ENCODE measurements around the gene KRTAP17-1.

KRTAP17-1 gene

DNA sequence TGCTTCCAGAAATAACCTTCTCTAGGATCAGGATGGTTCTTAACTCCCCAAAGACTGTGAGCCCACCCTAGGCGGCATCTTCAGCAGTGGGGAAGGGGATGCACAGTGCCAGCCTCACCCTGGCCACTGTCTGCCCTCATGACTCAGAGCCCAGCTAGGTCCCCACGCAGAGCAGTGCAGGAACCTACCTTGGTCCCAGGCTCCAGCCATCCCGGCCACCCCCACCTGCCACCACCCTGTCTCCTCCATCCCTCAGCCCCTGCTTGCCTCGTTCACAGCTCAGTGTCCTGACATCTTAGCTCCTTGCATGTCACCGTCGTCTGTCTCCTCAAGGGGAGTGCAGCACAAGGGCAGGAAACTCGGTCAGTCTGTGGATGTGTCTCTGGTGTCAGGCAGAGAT, 16.1 kb upstream of the KRTAP17-1 start:
- DNase-seq: no peak

DNA sequence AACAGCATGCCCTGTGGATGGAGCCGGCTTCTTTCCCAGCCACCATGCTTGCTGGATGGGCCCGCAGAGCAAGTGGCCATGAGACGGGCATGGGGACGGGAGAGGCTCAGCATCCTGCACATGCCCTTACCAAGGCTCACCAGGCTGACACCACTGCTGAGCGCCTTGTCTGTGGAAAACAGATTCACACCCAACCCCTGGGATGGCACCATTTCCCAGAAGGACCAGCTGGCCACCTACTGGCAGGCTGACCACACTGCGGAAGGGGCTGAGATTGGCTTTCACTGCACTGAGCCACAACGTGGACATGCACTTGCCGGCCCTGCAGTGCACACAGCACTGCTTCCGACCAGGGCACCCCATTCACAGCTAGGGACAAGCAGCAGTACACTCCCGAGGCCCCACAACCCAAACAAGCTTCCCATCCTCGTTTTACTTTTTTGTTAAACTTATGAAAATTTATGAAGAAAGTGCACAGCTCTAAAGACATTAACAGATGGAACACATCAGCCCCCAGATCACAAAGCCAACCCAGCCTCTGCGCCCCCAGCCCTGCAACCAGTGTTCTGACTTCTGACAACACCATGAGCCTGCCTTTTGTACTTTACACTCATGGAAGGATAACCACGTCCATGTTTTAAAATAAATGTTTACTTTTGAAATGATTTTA, 13.9 kb upstream of the KRTAP17-1 start:
- DNase-seq: peak; percentile 39

DNA sequence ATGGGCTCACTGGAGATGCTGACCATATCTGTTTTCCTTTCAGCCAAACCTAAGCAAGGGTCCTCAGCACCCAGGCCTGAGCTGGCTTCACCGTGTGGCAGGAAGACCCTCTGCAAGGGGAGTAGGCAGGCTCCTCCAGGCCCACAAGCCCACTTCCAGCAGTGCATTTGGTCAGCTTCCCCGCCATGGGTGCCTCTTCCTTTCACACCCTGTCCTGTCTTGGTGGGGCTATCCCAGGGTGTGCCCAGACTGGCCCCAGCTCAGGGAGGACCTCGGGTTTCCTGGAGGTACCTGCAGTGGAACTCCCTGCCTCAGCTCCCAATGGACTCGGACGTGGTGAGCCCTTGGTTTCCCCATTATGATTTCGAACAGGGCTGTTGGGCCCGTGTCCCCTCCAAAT, 12.7 kb upstream of the KRTAP17-1 start:
- DNase-seq: no peak

DNA sequence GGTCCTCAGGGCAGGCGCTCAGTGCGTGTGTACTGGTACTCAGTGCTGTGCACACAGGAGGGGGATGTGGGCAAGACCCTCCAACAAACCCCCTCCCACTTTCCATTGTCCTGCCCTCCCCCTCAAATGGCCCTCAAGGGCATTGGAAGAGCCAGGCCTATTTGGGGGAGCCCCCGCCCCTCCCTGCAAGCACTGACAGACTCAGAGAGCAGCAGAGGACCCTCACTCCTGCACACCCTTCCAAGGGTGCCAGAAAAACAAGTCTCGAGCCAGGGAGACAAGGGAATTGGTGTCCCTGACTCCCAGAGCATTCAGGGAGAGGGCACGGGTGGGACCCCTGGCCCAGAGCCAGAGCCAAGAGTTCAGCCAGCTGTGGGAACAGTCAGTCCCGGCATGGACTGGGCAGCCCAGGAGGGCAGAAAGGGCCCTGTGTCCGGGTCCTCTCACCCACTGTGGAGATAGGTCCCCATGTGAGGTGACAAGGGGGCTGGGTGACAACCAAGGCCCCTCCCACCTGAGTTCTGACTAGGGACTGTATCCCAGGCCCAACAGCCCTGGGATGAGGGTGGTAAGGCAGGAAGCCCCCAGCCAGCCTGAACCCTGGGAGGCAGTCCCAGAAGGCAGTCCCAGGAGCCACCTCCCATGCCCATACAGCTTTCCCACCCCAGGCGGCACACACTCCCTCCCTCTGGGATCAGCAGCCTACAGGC, 12.1 kb upstream of the KRTAP17-1 start:
- DNase-seq: no peak

DNA sequence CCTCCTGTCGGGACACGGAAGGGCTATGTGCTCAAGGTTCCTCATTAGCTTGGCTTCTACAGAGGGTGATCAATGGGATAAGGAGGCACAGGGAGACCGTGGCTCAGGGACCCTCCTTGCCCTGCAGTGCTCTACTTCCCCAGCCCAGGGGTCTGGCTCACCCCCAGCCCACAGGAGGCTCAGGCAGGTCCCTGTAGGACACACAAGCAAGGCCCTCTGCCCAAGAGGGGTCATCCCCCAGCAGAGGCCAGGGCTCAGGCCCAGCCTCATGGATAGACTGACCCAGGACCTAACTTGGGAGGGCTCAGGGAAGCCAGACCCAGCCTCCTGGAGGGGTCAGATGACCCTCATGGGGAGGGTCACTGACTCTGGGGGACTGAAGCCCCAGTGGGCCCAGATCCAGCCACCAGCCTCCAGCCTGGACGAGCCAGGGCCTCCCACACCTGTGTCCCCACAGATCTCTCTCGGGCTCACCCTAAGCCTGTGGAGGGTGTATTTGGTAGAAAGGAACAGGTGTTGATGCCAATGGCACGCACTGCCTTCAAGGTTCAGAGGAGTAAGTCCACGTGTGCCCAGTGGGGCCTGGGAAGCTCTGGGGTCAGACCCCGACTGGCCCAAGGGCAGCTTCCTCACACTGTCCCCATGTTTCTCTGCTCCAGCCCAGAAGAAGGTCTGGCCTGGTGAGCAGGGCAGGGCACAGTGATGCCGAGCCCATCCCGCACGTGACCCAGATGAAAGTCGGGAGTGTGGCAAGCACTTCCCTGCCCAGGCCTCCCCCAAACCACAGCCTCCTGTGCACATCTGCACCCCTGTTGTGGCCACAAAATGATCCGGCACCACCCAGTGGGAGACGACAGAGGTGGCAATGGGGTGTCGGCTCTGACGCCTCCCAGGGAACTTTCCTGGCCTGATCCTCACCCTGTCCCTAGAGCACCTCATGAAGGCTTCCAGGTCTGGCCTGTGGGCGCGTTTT, 10.9 kb upstream of the KRTAP17-1 start:
- DNase-seq: no peak

DNA sequence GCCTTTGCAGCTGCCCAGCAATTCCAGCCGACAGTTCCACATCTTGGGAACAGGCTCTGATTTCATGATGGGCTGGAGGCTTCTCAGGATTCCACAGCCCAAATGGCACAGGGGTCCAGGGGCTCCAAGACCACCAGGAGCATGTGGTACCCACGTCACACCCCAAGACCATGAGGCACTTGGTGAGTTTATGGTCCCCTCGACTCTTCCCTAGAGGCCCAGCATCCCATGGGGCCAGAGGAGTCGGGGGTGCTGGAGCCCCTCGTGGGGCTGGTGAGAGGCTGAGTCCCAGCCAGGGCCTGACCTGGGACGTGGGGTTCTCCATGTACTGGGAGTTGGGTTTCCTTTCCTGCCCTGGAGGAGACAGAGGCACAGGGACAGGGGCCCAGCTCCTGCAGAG, 10.1 kb upstream of the KRTAP17-1 start:
- no peak for DNase-seq

DNA sequence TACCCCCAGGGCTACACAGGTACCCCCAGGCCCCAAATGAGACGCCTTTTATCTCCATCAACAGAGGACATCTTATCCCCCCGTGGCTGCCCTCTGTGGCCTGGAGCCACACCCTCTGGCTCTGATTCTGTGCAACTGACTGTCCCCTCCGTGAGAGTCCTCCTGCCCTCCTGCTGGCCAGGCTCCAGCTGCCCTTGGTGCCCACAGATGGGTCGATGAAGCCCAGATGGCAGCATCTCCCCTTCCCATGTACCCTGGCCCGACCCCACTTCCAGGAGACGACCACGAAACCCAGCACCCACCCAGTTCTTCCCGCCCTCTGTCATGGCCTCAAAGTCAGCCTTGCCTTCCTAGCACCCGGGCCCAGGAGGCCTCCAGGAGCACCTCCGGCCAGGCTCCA, 9.6 kb upstream of the KRTAP17-1 start:
- no peak for DNase-seq

DNA sequence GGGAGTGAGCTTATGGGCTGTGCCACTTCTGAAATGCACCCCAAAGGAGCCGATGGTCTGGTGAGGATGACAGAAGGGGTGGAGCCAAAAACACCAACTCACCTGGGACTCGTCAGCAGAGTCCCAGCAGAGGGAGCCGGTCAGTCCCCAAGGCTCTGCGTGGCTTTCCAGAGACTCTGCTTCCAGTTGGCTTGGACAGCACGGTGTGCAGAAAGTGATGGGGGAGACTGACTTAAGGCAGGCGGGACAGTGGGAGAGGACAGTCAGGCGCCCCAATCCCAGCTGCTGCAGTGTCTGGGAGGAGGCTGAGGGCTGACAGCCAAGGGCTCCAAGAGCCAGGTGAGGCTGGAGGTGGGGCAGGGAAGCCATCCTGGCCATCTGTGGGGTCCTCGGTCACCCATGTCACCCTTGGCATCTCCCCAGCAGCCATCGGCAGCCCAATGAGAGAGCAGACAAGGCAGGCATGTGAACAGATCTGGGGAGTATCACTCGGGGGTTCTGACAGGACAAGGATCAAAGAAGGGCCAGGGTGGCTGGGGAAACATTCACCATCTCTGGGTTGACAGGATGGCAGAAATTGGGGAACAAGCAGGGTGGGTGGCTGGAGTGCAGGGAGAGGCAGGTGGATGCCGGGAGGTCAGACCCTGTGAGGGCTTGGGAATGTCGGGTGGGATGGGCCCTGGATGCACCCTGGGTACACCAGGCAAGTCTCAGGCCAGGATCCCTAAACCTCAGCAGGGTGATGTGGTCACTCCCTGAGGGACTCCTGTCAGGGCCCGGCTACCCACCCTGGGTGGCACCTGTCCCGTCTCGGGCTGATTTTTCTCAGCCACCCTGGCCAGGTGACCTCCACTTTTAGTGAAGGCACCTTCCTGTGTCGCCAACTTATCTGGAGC, 8.9 kb upstream of the KRTAP17-1 start:
- no peak for DNase-seq

DNA sequence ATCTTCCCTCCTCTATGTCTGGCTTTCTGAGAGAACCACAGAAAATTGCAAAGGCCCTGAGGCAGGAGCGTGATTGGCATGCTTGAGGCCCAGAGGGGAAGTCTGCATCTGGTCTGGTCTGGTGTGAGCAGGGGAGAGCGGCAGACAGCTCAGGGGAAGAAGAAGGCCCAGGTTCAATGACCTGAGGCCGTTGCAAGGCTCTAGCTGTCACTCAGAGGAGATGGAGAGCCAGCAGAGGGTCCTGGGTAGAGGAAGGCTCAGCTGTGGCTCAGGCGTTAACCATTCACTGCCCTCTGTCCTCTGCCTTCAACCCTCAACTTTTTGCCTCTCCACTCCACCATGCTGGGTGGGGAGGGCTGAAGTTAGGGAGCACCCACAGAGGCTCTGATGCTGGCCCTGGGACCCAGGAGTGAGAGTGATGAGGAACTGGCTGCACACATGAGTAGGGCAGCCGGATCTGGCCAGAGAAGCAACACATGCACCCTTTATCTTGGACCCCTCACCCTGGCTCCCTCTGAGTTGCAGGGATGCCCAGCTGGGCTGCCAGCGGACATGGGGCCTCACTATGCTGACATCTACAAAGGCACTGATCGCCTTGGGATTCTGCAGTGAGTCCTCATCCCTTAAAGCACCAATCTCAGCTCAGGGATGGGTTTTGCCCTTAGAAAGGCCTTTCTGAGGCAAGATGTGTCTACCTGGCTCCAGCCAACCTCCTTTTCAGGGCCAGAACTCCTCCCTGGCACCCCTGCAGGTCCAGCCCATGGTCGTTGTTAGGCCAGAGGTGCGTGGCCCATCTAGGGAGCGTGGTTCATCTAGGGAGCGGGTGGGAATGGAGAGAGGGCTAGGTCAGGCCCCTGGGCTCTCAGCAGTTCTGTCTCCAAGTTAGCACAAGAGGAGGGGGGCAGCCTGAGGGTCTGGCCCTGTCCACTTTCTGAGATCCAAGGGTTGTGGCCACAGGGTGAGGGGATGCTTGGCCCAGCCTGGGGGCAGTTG, 7.7 kb upstream of the KRTAP17-1 start:
- DNase-seq: no peak

DNA sequence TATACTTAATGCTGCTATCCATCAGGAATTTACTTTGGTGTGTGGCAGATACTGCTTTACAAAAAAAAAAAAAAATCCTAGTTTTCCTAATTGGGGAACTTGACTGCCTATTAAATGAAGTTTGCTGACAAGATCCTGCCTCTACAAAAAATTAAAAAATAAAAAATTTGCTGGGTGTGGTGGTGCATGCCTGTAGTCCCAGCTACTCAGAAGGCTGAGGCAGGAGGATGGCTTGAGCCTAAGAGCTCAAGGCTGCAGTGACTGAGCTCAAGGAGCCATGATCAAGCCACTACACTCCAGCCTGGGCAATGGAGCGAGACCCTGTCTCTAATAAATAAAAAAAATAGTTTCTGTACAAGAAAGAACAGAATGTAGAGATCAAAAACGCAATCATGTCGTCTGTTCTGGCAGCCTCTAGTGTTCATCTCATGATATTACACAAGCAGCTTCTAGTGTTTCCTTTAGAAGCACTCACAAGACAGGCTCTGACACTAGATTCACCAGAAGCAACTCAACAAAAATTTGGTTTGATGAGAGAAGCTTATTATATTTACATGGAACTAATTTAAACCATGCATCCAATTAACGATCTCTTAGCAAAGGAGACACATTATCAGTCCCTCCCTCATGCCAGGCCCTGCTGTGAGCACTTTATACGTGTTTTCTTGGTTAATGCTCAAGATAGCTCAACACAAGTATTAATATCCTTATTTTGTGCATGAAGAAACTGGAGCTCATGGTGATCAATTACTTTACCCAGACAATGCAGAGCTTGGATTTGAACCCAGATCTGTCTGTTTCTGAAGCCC, 6.8 kb upstream of the KRTAP17-1 start:
- DNase-seq: peak; percentile 44

DNA sequence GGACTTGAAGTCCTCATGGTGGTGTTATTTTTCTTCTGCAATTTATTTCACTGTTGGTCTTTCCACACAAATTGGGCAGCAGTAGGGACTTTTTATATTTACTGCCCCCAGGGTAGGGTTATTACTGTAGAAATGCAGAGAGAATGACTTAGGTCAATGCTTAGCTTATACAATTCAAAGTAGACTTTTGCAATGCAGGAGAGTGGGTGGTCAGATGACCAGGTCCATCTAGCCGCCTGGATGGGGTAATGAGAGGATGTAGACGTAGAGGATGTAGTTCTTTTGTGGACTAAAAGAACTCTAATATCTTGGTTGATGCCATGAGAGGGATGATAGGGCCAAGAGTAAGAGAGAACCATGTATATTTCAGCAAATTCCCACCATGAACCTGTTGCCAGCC, 2.7 kb upstream of the KRTAP17-1 start:
- DNase-seq: no peak

DNA sequence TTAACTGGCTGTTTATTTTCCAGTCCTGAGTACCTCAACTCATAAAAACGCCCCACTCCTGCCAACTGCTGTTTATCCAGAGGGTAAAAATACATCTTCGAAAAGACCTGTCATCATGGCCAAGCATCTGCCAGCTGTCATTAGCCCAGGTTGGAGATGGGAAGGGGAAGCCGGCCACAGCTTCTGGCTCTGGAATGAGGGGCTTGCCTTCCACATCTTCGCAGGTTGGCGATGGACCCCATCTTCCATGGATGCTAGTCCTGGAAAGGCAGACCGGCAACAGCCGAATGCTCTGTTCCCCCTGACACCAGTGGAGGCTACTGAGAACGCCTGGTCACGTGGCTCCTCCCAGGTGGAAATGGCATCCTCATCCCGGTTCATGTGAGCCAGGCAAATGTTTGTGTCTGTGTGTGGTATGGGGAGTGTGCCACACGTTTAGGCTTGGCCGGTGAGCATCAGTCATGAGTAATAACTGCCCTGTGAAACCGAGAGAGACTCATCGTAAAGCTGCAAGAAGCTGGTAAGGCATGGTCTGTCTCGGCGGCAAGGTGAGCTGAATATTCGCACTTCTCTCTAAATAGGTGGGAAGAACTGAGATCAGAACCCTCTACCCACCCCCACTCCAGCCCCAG, 420 bp upstream of the KRTAP17-1 start:
- no peak for DNase-seq

DNA sequence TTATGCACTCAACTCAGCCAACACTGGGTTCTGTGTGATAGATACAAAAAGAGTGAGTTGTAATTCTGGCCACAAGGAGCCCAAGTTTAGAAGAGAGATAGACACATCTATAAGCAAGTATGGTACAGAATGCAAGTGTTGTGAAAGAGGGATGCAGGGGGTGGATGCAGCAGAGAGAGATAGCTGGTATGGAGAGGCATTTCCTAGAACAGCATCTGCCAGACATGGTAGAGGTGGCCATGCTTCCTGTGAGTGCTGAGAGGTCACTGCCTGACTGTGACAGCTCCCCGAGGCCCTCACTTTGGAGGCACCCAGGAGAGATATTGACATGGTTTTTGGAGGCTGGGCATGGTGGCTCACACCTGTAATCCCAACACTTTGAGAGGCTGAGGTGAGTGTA, 4.4 kb downstream of the KRTAP17-1 start:
- DNase-seq: no peak

DNA sequence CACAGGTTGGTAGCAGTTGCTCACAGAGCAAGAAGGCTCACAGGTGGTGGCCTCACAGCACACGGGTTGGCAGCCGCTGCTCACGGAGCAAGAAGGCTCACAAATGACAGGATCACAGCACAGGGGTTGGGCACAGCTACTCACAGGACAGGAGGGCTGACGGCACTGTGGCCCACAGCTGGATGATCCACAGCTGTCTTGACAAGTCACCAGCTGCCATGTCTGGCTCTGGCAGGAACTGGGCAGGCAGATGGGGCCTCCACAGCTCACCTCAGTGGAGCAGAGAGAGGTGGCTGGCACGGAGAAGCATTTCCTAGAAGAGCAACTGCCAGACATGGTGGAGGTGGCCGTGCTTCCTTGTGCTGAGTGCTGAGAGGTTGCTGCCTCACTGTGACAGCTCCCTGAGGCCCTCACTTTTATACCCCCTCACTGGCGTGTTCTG, 6.6 kb downstream of the KRTAP17-1 start, which contains the start of gene KRTAP16-1:
TSS of gene KRTAP16-1 (minus strand) at position 392 of the 442 bp plus-strand sequence. CDS start at position 336, 56 bp downstream.
- peak; percentile 52 for DNase-seq

DNA sequence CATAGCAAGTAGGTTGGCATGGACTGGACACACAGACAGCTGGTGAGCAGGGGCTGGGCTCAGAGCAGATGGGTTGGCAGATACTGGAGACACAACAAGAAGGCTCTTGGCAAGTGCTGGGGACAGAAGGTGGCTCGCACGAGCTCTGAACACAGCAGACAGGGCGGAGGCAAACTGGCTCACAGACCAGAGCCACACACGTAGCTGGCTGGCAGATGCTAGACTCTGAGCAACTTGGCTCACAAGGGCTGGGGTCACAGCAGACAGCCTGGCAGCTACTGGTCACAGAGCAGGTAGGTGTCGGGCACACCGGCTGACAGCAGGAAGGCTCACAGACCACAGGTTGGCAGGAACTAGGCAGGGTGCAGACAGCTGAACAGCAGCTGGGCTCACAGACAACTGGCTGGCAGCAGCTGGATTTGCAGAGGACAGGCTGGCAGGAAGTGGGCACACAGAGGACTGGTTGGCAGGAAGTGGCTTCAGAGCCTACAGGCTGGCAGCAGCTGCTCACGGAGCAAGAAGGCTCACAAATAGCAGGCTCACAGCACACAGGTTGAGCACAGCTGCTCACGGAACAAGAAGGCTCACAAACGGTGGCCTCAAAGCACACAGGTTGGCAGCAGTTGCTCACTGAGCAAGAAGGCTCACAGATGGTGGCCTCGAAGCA, 7.1 kb downstream of the KRTAP17-1 start:
- peak; percentile 88 for DNase-seq

DNA sequence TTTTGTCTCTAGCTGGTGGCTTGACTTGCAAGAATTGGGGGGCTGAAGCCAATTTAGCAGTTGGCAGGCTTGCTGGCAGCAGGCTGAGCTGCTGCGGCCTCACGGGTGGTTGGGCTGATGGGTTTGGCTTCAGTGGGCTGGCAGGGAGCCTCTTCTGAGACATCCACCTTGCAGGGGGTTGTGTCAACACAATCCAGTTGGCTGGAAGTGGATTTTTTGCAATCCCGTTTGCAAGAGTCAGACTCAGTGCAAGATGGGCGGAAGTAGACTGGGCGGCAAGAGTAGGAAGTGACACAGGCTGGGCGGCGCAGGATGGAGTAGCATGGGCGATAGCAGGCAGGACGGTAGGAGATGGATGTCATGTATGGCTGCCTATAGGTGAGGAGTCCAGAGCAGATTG, 7.9 kb downstream of the KRTAP17-1 start:
- DNase-seq: no peak

DNA sequence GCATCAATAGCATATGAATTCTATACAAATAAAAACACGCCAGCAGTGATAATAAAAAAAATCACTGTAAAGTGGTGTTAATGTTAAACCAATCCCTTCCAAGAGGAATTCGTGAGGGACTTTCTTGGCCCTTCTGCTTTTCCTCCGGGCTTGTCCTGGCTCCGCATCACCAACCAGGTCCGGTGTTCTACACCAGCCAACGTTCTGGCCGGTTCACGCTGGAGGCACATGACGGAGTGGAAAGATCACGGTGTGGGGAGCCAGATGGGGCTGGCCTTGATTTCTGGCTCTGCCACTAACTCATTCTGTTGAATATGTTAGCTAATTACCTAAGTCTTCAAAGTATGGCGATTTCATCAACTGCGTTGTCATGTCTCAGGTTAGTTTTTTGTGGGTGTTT, 11.4 kb downstream of the KRTAP17-1 start:
- no peak for DNase-seq

DNA sequence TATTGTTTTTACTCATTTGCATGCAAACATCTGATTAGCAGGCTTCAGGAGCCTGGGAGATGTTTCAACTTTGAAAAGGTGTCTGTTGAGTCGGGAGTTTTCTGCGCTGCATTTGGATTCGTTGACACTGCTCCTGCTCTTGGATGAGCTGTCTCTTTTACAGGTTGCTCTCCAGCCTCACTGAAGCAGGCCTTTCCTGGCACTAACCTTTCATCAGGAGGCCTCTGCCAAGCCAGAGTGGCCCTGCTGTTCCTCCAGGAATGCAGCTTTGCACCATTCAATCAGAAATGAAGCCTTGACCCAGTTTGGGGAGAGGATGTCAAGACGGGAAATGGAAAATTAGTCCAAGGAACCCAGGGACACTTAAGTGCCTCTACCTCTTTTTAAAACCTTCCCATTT, 12.5 kb downstream of the KRTAP17-1 start:
- no peak for DNase-seq
